SU-DHL-6 (cell line): ENCODE results near the gene C10orf88.

Experiments
- H2AFZ ChIP-seq: fragments of 200-600 bp; sonication (generic); 2 replicates; pipeline ENCODE4 v1.6.1; 2014; ENCODE audit warnings: low read depth, mild to moderate bottlenecking, moderate library complexity, mixed read lengths, antibody characterized with exemption, low read length; ENCODE audit not compliant: severe bottlenecking
- H3F3A ChIP-seq: fragments of 200-600 bp; shearing (Covaris generic); 2 replicates; pipeline ENCODE4 v1.6.0; 2016; ENCODE audit warnings: antibody characterized with exemption, mild to moderate bottlenecking; ENCODE audit not compliant: insufficient read depth
- H3K27ac ChIP-seq: fragments of 200-600 bp; sonication (generic); 2 replicates; pipeline ENCODE4 v1.5.1; 2016; ENCODE audit warnings: low read depth, mild to moderate bottlenecking, low read length, moderate library complexity, mixed read lengths
- H3K27me3 ChIP-seq: fragments of 200-600 bp; sonication (generic), shearing (Covaris generic); 2 replicates; pipeline ENCODE4 v1.6.0; 2014; ENCODE audit warnings: mild to moderate bottlenecking, low read length
- H3K36me3 ChIP-seq: fragments of 200-600 bp; sonication (generic); 2 replicates; pipeline ENCODE4 v1.6.1; 2014; ENCODE audit warnings: mild to moderate bottlenecking, low read length, mixed read lengths
- H3K4me2 ChIP-seq: fragments of 300-600, 200-600 bp; shearing (Covaris generic), sonication (generic); 2 replicates; pipeline ENCODE4 v1.6.0; 2014; ENCODE audit warnings: low read length, low read depth, mild to moderate bottlenecking; ENCODE audit not compliant: poor library complexity, severe bottlenecking
- H3K4me3 ChIP-seq: fragments of 200-600 bp; sonication (generic); 2 replicates; pipeline ENCODE4 v1.5.1; 2014; ENCODE audit warnings: antibody characterized with exemption, low read length, mild to moderate bottlenecking, mixed read lengths; ENCODE audit not compliant: insufficient read depth, poor library complexity, severe bottlenecking
- H3K79me2 ChIP-seq: fragments of 200-600 bp; sonication (generic); 2 replicates; pipeline ENCODE4 v1.6.1; 2014; ENCODE audit warnings: mild to moderate bottlenecking, low read length, moderate library complexity; ENCODE audit not compliant: insufficient read depth
- H3K9ac ChIP-seq: fragments of 200-600 bp; sonication (generic); 2 replicates; pipeline ENCODE4 v1.7.0; 2014; ENCODE audit warnings: mild to moderate bottlenecking, low read length
- H3K9me2 ChIP-seq: fragments of 200-600 bp; sonication (generic); replicated peaks from 2 replicates; pipeline ENCODE4 v1.6.1; 2014; ENCODE audit warnings: low read length; ENCODE audit not compliant: insufficient read depth
- H3K9me3 ChIP-seq: fragments of 200-600 bp; sonication (generic); 2 replicates; pipeline ENCODE4 v1.6.1; 2014; ENCODE audit warnings: low read length, mixed read lengths; ENCODE audit not compliant: insufficient read depth
- H4K20me1 ChIP-seq: fragments of 200-600 bp; sonication (generic); 2 replicates; pipeline ENCODE4 v1.6.1; 2014; ENCODE audit warnings: low read depth, mild to moderate bottlenecking, antibody characterized with exemption, low read length, moderate library complexity, mixed read lengths
- EZH2phosphoT487 ChIP-seq: fragments of 200-600 bp; sonication (generic), shearing (Covaris generic); conservative IDR thresholded peaks from 2 replicates; pipeline ENCODE4 v1.6.1; 2018; ENCODE audit warnings: mild to moderate bottlenecking, antibody characterized with exemption, low read length, moderate library complexity, mixed read lengths
- TF ChIP-seq, protein P1 (sequence below): fragments of 200-600 bp; sonication (generic); IDR thresholded peaks from one replicate; pipeline ENCODE4 v1.5.1; 2017; ENCODE audit warnings: antibody characterized with exemption, mild to moderate bottlenecking, low read length, moderate library complexity; ENCODE audit not compliant: insufficient read depth, poor library complexity, severe bottlenecking

Gene C10orf88

DNA sequence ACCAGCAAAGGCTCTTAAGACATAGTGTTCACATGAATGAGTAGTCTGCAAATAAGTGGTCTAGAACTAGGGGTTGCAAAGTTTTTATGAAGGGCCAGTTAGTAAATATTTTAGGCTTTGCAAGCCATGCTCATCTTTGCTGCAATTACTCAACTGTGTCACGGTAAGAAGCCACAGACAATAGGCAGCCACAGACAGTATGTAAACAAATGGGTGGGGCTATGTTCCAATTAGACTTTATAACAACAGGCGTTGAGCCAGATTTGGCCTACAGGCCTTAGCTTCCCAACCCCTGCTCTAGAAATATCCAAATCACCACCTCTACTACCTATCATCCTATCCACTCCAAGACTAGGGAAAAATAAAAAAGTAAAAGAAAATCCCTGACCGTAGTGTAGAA is 45.3 kb upstream of the C10orf88 start:
- peaks cover 11% of the 10 kb centered on the region for H3K36me3 ChIP-seq
- H3K9me2 ChIP-seq = no peaks in the 10 kb centered on the region
- no peak overlapping the region for H3K4me2 ChIP-seq
- no peaks in the 10 kb centered on the region for H3K27me3 ChIP-seq
- H3K9me3 ChIP-seq = no peaks in the 10 kb centered on the region
- H3F3A ChIP-seq = 0 out of 2 replicates have a peak, but pooled peaks cover 5% of the 10 kb centered on the region
- no peak overlapping the region for H3K27ac ChIP-seq
- H2AFZ ChIP-seq = no peak overlapping the region
- no peak overlapping the region for H3K9ac ChIP-seq
- TF ChIP-seq, protein P1, sequence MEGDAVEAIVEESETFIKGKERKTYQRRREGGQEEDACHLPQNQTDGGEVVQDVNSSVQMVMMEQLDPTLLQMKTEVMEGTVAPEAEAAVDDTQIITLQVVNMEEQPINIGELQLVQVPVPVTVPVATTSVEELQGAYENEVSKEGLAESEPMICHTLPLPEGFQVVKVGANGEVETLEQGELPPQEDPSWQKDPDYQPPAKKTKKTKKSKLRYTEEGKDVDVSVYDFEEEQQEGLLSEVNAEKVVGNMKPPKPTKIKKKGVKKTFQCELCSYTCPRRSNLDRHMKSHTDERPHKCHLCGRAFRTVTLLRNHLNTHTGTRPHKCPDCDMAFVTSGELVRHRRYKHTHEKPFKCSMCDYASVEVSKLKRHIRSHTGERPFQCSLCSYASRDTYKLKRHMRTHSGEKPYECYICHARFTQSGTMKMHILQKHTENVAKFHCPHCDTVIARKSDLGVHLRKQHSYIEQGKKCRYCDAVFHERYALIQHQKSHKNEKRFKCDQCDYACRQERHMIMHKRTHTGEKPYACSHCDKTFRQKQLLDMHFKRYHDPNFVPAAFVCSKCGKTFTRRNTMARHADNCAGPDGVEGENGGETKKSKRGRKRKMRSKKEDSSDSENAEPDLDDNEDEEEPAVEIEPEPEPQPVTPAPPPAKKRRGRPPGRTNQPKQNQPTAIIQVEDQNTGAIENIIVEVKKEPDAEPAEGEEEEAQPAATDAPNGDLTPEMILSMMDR = no peak
- no peak for TF ChIP-seq EZH2phosphoT487
- H3K79me2 ChIP-seq = peaks cover 57% of the 10 kb centered on the region
- 0 out of 2 replicates have a peak, but pooled peaks cover 4% of the 10 kb centered on the region for H4K20me1 ChIP-seq
- no peak overlapping the region for H3K4me3 ChIP-seq

DNA sequence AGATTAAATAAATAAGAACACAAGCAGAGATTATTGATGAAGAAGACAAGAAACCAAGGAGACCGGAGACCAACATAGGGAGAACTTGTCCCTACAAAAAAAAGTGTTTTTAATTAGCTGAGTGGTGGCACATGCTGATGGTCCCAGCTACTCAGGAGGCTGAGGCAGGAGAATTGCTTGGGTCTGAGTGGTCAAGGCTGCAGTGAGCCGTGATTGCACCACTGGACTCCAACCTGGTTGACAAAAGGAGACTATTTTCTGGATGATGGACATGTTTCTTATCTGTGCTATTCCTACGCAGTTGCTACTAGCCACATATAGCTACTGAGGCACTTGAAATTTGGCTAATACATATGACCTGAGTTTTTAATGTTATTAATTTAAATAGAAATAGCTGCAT is 44.9 kb upstream of the C10orf88 start:
- Histone ChIP-seq H3K27ac (no peak overlapping the region), H3K9me3 (no peaks in the 10 kb centered on the region), H3K9ac (no peak overlapping the region), H3F3A (0 out of 2 replicates have a peak, but pooled peaks cover 5% of the 10 kb centered on the region), H3K36me3 (peaks cover 9% of the 10 kb centered on the region), H3K9me2 (no peaks in the 10 kb centered on the region), H3K27me3 (no peaks in the 10 kb centered on the region), H2AFZ (no peak overlapping the region), H3K4me3 (no peak overlapping the region), H4K20me1 (0 out of 2 replicates have a peak, but pooled peaks cover 4% of the 10 kb centered on the region), H3K4me2 (no peak overlapping the region), H3K79me2 (peaks cover 53% of the 10 kb centered on the region)
- TF ChIP-seq EZH2phosphoT487 = no peak
- TF ChIP-seq, protein P1 = no peak

DNA sequence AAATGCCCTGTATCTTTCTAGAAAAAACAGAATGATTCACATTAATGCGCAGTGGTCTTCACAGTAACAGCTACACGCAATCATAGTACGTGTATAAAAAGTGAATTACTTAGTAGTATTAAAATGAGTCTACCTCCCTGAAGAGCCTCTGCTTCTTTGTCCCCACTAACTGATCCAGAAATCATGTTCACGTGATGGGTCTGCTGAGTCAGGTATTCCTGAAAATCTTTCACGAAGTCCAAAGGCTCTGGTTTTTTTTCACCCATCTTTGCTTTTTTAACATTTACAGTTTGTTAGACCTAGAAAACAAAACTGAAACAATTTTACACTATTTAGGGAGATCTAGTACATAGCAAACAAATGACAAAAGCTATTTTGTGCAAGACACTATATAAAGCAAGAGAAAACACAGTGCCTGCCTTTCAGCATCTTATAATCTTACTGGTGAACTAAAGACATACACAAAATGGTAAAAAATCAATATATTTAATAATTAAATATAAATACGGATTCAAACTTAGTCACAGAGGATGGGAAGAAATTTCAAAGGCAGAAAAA is 44.4 kb upstream of the C10orf88 start:
- Histone ChIP-seq H3K4me2 (no peak overlapping the region), H3K79me2 (peaks cover 48% of the 10 kb centered on the region), H3F3A (0 out of 2 replicates have a peak, but pooled peaks cover 5% of the 10 kb centered on the region), H3K4me3 (no peak overlapping the region), H3K36me3 (peaks cover 9% of the 10 kb centered on the region), H2AFZ (no peak overlapping the region), H3K27me3 (no peaks in the 10 kb centered on the region), H4K20me1 (0 out of 2 replicates have a peak, but pooled peaks cover 4% of the 10 kb centered on the region), H3K9ac (no peak overlapping the region), H3K27ac (no peak overlapping the region), H3K9me3 (no peaks in the 10 kb centered on the region), H3K9me2 (no peaks in the 10 kb centered on the region)
- TF ChIP-seq EZH2phosphoT487 = no peak
- TF ChIP-seq, protein P1 = no peak
